ENCODE measurements around the gene DNM3.

DNA sequence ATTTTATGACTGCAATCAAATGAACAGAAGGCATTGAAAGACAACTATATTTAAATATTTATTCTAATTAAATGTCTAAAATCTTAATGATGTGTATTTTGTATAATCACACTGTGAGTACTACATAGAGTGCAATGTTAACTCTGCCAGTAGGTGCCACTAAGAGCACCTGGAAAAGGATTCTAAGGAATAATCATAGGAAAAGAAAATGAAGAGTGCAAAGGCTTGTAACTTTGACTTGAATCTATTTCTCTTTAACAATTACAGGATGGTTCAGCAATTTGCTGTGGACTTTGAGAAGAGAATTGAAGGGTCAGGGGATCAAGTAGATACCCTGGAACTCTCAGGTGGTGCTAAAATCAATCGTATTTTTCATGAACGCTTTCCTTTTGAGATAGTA, 200.4 kb downstream of the DNM3 start:
- TF ChIP-seq, protein P1, sequence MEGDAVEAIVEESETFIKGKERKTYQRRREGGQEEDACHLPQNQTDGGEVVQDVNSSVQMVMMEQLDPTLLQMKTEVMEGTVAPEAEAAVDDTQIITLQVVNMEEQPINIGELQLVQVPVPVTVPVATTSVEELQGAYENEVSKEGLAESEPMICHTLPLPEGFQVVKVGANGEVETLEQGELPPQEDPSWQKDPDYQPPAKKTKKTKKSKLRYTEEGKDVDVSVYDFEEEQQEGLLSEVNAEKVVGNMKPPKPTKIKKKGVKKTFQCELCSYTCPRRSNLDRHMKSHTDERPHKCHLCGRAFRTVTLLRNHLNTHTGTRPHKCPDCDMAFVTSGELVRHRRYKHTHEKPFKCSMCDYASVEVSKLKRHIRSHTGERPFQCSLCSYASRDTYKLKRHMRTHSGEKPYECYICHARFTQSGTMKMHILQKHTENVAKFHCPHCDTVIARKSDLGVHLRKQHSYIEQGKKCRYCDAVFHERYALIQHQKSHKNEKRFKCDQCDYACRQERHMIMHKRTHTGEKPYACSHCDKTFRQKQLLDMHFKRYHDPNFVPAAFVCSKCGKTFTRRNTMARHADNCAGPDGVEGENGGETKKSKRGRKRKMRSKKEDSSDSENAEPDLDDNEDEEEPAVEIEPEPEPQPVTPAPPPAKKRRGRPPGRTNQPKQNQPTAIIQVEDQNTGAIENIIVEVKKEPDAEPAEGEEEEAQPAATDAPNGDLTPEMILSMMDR (IDR thresholded peaks at IDR 0.05; ENCODE audit: low read length): no peak
- TF ChIP-seq EZH2 (optimal IDR thresholded peaks at IDR 0.05; ENCODE audit: low read depth, low read length): no peak
